Lung (tissue), 12 donors: ENCODE results near the gene TRIM17. TPM values are rescaled to one million over a fixed set of nuclear protein-coding genes. Genes with fewer than 3 reads are reported as not detected.
A peak's percentile ranks its signal among the peaks of the same experiment; 100 is the strongest.

Experiments
- ATAC-seq: fragments of 200-7000 bp; cut with Tn5 transposase; one replicate; pipeline ENCODE4 v1.9.1; 2020; ENCODE audit warnings: moderate number of reproducible peaks; ENCODE audit not compliant: insufficient read depth, low FRiP score
- DNase-seq, 3 donors: peaks; one replicate each; pipeline ENCODE4 v3.0.0-alpha.2; 2013 to 2017
- H3K27ac ChIP-seq, 2 donors: one replicate each; pipeline ENCODE4 v1.5.1; 2013; ENCODE audit warnings: mild to moderate bottlenecking in 2 of 2, moderate library complexity in 2 of 2, control low read depth in 1 of 2, inconsistent platforms in 1 of 2, low read depth in 1 of 2, low read length in 1 of 2
- H3K27me3 ChIP-seq, 3 donors: one replicate each; pipeline ENCODE4 v1.5.1; 2013; ENCODE audit warnings: low read length in 2 of 3; ENCODE audit not compliant: control insufficient read depth in 3 of 3, insufficient read depth in 3 of 3
- H3K36me3 ChIP-seq, 4 donors: one replicate each; pipeline ENCODE4 v1.5.1; 2013; ENCODE audit warnings: low read length in 4 of 4, mild to moderate bottlenecking in 1 of 4, moderate library complexity in 1 of 4; ENCODE audit not compliant: control insufficient read depth in 4 of 4, insufficient read depth in 4 of 4
- H3K4me1 ChIP-seq, 5 donors: one replicate each; pipeline ENCODE4 v1.5.1; 2013; ENCODE audit warnings: low read length in 5 of 5, mild to moderate bottlenecking in 2 of 5, moderate library complexity in 1 of 5; ENCODE audit not compliant: control insufficient read depth in 5 of 5, insufficient read depth in 5 of 5
- H3K4me3 ChIP-seq: one replicate; pipeline ENCODE4 v1.5.1; 2013; ENCODE audit warnings: mild to moderate bottlenecking, control low read depth, moderate library complexity
- H3K9ac ChIP-seq, 2 donors: one replicate each; pipeline ENCODE4 v1.5.1; 2013; ENCODE audit warnings: low read length in 2 of 2, control low read depth in 1 of 2; ENCODE audit not compliant: insufficient read depth in 1 of 2
- H3K9me3 ChIP-seq, 4 donors: one replicate each; pipeline ENCODE4 v1.5.1; 2013; ENCODE audit warnings: low read length in 3 of 4, mild to moderate bottlenecking in 1 of 4, moderate library complexity in 1 of 4; ENCODE audit not compliant: control insufficient read depth in 4 of 4, insufficient read depth in 3 of 4
- CTCF ChIP-seq: IDR thresholded peaks from 2 replicates; pipeline ENCODE4 v1.5.1; 2012; ENCODE audit warnings: mild to moderate bottlenecking; ENCODE audit errors: control extremely low read depth, extremely low read depth
- WGBS, 2 donors: extraction: QIAGEN DNeasy Blood & Tissue Kit; methylation state at CpG; one replicate each; pipeline ENCODE4 v1.1.7; 2013; 5-methylcytosine and 5-hydroxymethylcytosine counted together
- polyA plus RNA-seq, 2 donors: library from polyadenylated mRNA; stranded (reverse); fragments of 200-250 nt; gene quantifications; one replicate each; pipeline ENCODE4 v1.2.1, GENCODE V29; 2013
- total RNA-seq, 2 donors: library from RNA; depleted of rRNA in 1 of 2; stranded (reverse); fragments of >200 nt in 1 of 2; gene quantifications; one replicate each; pipeline ENCODE4 v1.2.1, GENCODE V29; 2014 to 2021
- donor health status: control.
- donor health status: control.
- donor health status: Bipolar disorder and iron deficiency.
- donor health status: healthy.
- donor health status: DM: yes; HTN: yes; CAD: no.

Gene TRIM17
- total and polyA plus RNA-seq, 4 donors = 1.0 to 3.3 (median 1.8) TPM

DNA sequence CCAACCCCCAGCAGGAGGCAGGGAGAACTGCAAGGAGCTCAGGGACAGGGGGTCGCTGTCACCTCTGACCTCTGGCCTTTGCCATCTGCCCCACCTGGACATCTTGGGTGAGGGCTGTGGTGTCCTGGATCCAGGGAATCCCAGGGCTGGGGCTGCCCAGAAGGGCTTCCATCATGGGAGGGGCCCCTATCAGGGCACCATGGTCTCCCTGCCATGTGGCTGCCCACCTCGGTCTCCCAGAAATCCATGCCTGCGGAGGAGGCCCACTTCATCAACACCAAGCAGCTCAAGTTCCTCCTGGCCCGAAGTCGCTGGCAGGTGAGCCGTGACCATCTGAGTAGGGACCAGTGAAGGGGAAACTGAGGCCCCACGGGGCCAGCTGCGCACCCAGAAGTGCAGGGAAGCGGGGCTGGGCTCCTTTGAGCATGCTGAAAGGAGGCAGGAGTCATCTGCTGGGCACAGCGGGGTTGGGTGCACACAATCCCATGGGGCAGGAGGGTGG lies 46.2 kb downstream of the TRIM17 start:
- 91 to 95% methylated on average over 10 of the region's 10 CpGs for WGBS, 2 donors
- no peak overlapping the region for H3K9ac ChIP-seq
- peaks cover 0 to 3% (median 0%) of the 10 kb centered on the region in 4 donors for H3K36me3 ChIP-seq
- H3K27ac ChIP-seq = peak overlapping the region in 1 of 2 donors; percentile 88
- H3K4me1 ChIP-seq = peaks cover 0 to 16% (median 4%) of the 10 kb centered on the region in 5 donors
- ATAC-seq = no peak
- TF ChIP-seq CTCF = no peak
- H3K9me3 ChIP-seq = no peaks in the 10 kb centered on the region
- H3K4me3 ChIP-seq = no peak overlapping the region
- DNase-seq = peak in 1 of 3 donors; percentile 6
- H3K27me3 ChIP-seq = no peaks in the 10 kb centered on the region

- H3K4me3 ChIP-seq = no peak overlapping the region
- H3K36me3 ChIP-seq = peaks cover 0 to 3% (median 0%) of the 10 kb centered on the region in 4 donors
- peaks cover 0 to 10% (median 3%) of the 10 kb centered on the region in 5 donors for H3K4me1 ChIP-seq
- peak overlapping the region in 1 of 2 donors; percentile 88 for H3K27ac ChIP-seq
- no peaks in the 10 kb centered on the region for H3K9me3 ChIP-seq
- no peak for TF ChIP-seq CTCF
- no peaks in the 10 kb centered on the region for H3K27me3 ChIP-seq
- DNase-seq (peak in 1 of 3 donors; percentile 9), ATAC-seq (no peak)
- 94 to 96% methylated on average over 18 of the region's 18 CpGs for WGBS, 2 donors
- H3K9ac ChIP-seq = no peak overlapping the region
These were observed 46.8 kb downstream of the TRIM17 start for GRCh38 chr1:228369608-228370438.

GRCh38 chr1:228368801-228369607 lies 47.7 kb downstream of the TRIM17 start:
- WGBS, 2 donors = 78 to 91% methylated on average over 15 of the region's 15 CpGs
- peaks cover 0 to 3% (median 0%) of the 10 kb centered on the region in 4 donors for H3K36me3 ChIP-seq
- DNase-seq (peak in 1 of 3 donors; percentile 11), ATAC-seq (no peak)
- no peaks in the 10 kb centered on the region for H3K9me3 ChIP-seq
- no peak overlapping the region for H3K9ac ChIP-seq
- H3K4me1 ChIP-seq = peaks cover 0 to 4% (median 3%) of the 10 kb centered on the region in 5 donors
- H3K4me3 ChIP-seq = no peak overlapping the region
- TF ChIP-seq CTCF = no peak
- peak overlapping the region in 1 of 2 donors; percentile 88 for H3K27ac ChIP-seq
- no peaks in the 10 kb centered on the region for H3K27me3 ChIP-seq
